ENCODE results near the gene GRID2.

Gene GRID2

GRCh38 chr4:93384887-93385286 lies 1081.1 kb downstream of the GRID2 start:
- TF ChIP-seq TOX (CRISPR knock-in tag; IDR thresholded peaks at IDR 0.05; ENCODE audit: borderline replicate concordance) (no peak), BACH2 (CRISPR knock-in tag; IDR thresholded peaks at IDR 0.05; ENCODE audit: borderline replicate concordance) (no peak), ESRRG (CRISPR knock-in tag; IDR thresholded peaks at IDR 0.05) (no peak), CSRNP3 (CRISPR knock-in tag; IDR thresholded peaks at IDR 0.05) (no peak), ARNTL (CRISPR knock-in tag; IDR thresholded peaks at IDR 0.05; ENCODE audit: borderline replicate concordance, low read depth) (no peak), ISL1 (CRISPR knock-in tag; IDR thresholded peaks at IDR 0.05) (no peak), TSHZ2 (CRISPR knock-in tag; IDR thresholded peaks at IDR 0.05) (no peak), ZC3H10 (CRISPR knock-in tag; IDR thresholded peaks at IDR 0.05) (no peak), SNAI2 (CRISPR knock-in tag; IDR thresholded peaks at IDR 0.05) (no peak), PPARA (CRISPR knock-in tag; IDR thresholded peaks at IDR 0.05; ENCODE audit: borderline replicate concordance) (no peak), CSDC2 (CRISPR knock-in tag; IDR thresholded peaks at IDR 0.05) (no peak), ZNF565 (CRISPR knock-in tag; conservative IDR thresholded peaks at IDR 0.05; ENCODE audit: low read depth) (no peak), PATZ1 (CRISPR knock-in tag; IDR thresholded peaks at IDR 0.05; ENCODE audit: borderline replicate concordance) (no peak), ZFP3 (CRISPR knock-in tag; IDR thresholded peaks at IDR 0.05) (no peak)
- TF ChIP-seq, protein P1, sequence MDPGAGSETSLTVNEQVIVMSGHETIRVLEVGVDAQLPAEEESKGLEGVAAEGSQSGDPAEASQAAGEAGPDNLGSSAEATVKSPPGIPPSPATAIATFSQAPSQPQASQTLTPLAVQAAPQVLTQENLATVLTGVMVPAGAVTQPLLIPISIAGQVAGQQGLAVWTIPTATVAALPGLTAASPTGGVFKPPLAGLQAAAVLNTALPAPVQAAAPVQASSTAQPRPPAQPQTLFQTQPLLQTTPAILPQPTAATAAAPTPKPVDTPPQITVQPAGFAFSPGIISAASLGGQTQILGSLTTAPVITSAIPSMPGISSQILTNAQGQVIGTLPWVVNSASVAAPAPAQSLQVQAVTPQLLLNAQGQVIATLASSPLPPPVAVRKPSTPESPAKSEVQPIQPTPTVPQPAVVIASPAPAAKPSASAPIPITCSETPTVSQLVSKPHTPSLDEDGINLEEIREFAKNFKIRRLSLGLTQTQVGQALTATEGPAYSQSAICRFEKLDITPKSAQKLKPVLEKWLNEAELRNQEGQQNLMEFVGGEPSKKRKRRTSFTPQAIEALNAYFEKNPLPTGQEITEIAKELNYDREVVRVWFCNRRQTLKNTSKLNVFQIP (CRISPR knock-in tag; IDR thresholded peaks at IDR 0.05; ENCODE audit: borderline replicate concordance, low read depth), result no peak
- ATAC-seq, result peak; percentile 91

- TF ChIP-seq TOX (CRISPR knock-in tag; IDR thresholded peaks at IDR 0.05; ENCODE audit: borderline replicate concordance) (peak; percentile 64), ZC3H10 (CRISPR knock-in tag; IDR thresholded peaks at IDR 0.05) (no peak), CREB5 (CRISPR knock-in tag; IDR thresholded peaks at IDR 0.05; ENCODE audit: low read depth) (0 out of 2 replicates have a peak, but pooled peaks have one; percentile 13), ARNTL (CRISPR knock-in tag; IDR thresholded peaks at IDR 0.05; ENCODE audit: borderline replicate concordance, low read depth) (no peak), ISL1 (CRISPR knock-in tag; IDR thresholded peaks at IDR 0.05) (peak; percentile 79)
- peak; percentile 84 for ATAC-seq
Measured at GRCh38 chr4:93394545-93395081, 1090.8 kb downstream of the GRID2 start.

GRCh38 chr4:93396272-93396671 lies 1092.5 kb downstream of the GRID2 start:
- peak; percentile 81 for ATAC-seq
- no peak for TF ChIP-seq PATZ1 (CRISPR knock-in tag; IDR thresholded peaks at IDR 0.05; ENCODE audit: borderline replicate concordance)
- TF ChIP-seq CREB5 (CRISPR knock-in tag; IDR thresholded peaks at IDR 0.05; ENCODE audit: low read depth), result no peak
- TF ChIP-seq ZC3H10 (CRISPR knock-in tag; IDR thresholded peaks at IDR 0.05), result no peak
- TF ChIP-seq BACH2 (CRISPR knock-in tag; IDR thresholded peaks at IDR 0.05; ENCODE audit: borderline replicate concordance), result no peak
- no peak for TF ChIP-seq TCF4 (CRISPR knock-in tag; IDR thresholded peaks at IDR 0.05; ENCODE audit: borderline replicate concordance)
- TF ChIP-seq ZNF8 (CRISPR knock-in tag; IDR thresholded peaks at IDR 0.05), result no peak

Data from SK-N-SH treated with all-trans-retinoic acid at 6 μM for 48 hours (cell line).